GM12801 (cell line): ENCODE data around the gene SLC15A3.

Experiments used
- CTCF ChIP-seq: IDR thresholded peaks from one replicate; pipeline ENCODE4 v1.5.1; 2011; ENCODE audit warnings: control low read depth; ENCODE audit not compliant: insufficient read length; ENCODE audit errors: extremely low read depth

The SLC15A3 gene

GRCh38 chr11:60951606-60951903 is 421 bp downstream of the SLC15A3 start:
- TF ChIP-seq CTCF = no peak

GRCh38 chr11:60950933-60951605 is 907 bp downstream of the SLC15A3 start:
- no peak for TF ChIP-seq CTCF

GRCh38 chr11:60950024-60950423 is 2.0 kb downstream of the SLC15A3 start:
- no peak for TF ChIP-seq CTCF

GRCh38 chr11:60948250-60948649 is 3.7 kb downstream of the SLC15A3 start:
- no peak for TF ChIP-seq CTCF

GRCh38 chr11:60947700-60948099 is 4.3 kb downstream of the SLC15A3 start:
- TF ChIP-seq CTCF = no peak

GRCh38 chr11:60946601-60947264 is 5.2 kb downstream of the SLC15A3 start:
- TF ChIP-seq CTCF = no peak

- TF ChIP-seq CTCF = no peak
These were observed 6.7 kb downstream of the SLC15A3 start for GRCh38 chr11:60945295-60945667.
